Chondrocyte (in vitro differentiated cells): Measurements from ENCODE around the gene KYAT1. TPM values are rescaled to one million over a fixed set of nuclear protein-coding genes. Genes with fewer than 3 reads are reported as not detected.
A peak's percentile ranks its signal among the peaks of the same experiment; 100 is the strongest.

Source experiments
- DNase-seq: peaks from one replicate; pipeline ENCODE4 v3.0.0; 2021; ENCODE audit warnings: mixed read lengths, low spot score
- H3K27ac Mint-ChIP-seq: one replicate; pipeline ENCODE4 v1.8.0; 2021; ENCODE audit warnings: mild to moderate bottlenecking, moderate library complexity, mixed read lengths; ENCODE audit not compliant: unreplicated experiment
- H3K27me3 Mint-ChIP-seq: 2 replicates; pipeline ENCODE4 v1.8.0; 2021; ENCODE audit warnings: low read depth, mixed read lengths
- H3K36me3 Mint-ChIP-seq: 2 replicates; pipeline ENCODE4 v1.8.0; 2021; ENCODE audit warnings: low read depth, mixed read lengths
- H3K4me1 Mint-ChIP-seq: 2 replicates; pipeline ENCODE4 v1.8.0; 2021; ENCODE audit warnings: low read depth, mild to moderate bottlenecking, mixed read lengths
- H3K4me3 Mint-ChIP-seq: one replicate; pipeline ENCODE4 v1.8.0; 2021; ENCODE audit warnings: mild to moderate bottlenecking, moderate library complexity, mixed read lengths; ENCODE audit not compliant: unreplicated experiment
- H3K9me3 Mint-ChIP-seq: 2 replicates; pipeline ENCODE4 v1.8.0; 2021; ENCODE audit warnings: low read depth, mixed read lengths
- CTCF ChIP-seq: fragments of 200-600 bp; sonication (generic); IDR thresholded peaks from 2 replicates; pipeline ENCODE4 v1.5.0; 2021; ENCODE audit warnings: antibody characterized with exemption, mild to moderate bottlenecking, moderate library complexity
- total RNA-seq: library from RNA; stranded (reverse); gene quantifications from 3 replicates; pipeline ENCODE4 v1.2.1, GENCODE V29; 2021

Gene KYAT1
- total RNA-seq, 1 donor from 2014 or later: 3.6 TPM

GRCh38 chr9:128921881-128922763 is 40.4 kb upstream of the KYAT1 start:
- peak; percentile 16 for TF ChIP-seq CTCF
- Mint-ChIP-seq H3K4me1 (peaks cover 24% of the 10 kb centered on the region), H3K27me3 (no peaks in the 10 kb centered on the region), H3K4me3 (peak overlapping the region; percentile 66), H3K36me3 (peaks cover 9% of the 10 kb centered on the region), H3K27ac (peak overlapping the region; percentile 79), H3K9me3 (no peaks in the 10 kb centered on the region)
- DNase-seq: no peak

- Mint-ChIP-seq H3K27me3 (no peaks in the 10 kb centered on the region), H3K9me3 (no peaks in the 10 kb centered on the region), H3K4me1 (peaks cover 36% of the 10 kb centered on the region), H3K36me3 (peaks cover 15% of the 10 kb centered on the region), H3K27ac (peak within 1 kb of the TSS; percentile 79), H3K4me3 (peak within 1 kb of the TSS; percentile 66)
- DNase-seq: no peak
- no peak for TF ChIP-seq CTCF
Observed at GRCh38 chr9:128920381-128921058, 38.8 kb upstream of the KYAT1 start, which contains the start of gene PHYHD1. PHYHD1 (plus strand) TSS chr9:128920982; CDS start chr9:128922324, 1,342 bp downstream.

- no peak for TF ChIP-seq CTCF
- H3K4me3 Mint-ChIP-seq: no peak overlapping the region
- no peaks in the 10 kb centered on the region for H3K9me3 Mint-ChIP-seq
- no peak for DNase-seq
- H3K4me1 Mint-ChIP-seq: peaks cover 37% of the 10 kb centered on the region
- H3K27ac Mint-ChIP-seq: no peak overlapping the region
- no peaks in the 10 kb centered on the region for H3K27me3 Mint-ChIP-seq
- H3K36me3 Mint-ChIP-seq: peaks cover 16% of the 10 kb centered on the region
Observed at GRCh38 chr9:128919402-128920089, 37.8 kb upstream of the KYAT1 start.

GRCh38 chr9:128918921-128919320 is 37.2 kb upstream of the KYAT1 start:
- Mint-ChIP-seq H3K36me3 (peaks cover 16% of the 10 kb centered on the region), H3K27ac (no peak overlapping the region), H3K4me1 (peaks cover 37% of the 10 kb centered on the region), H3K4me3 (no peak overlapping the region), H3K9me3 (no peaks in the 10 kb centered on the region), H3K27me3 (no peaks in the 10 kb centered on the region)
- TF ChIP-seq CTCF: no peak
- DNase-seq: no peak
